ENCODE data around the gene MCCD1. TPM values are rescaled to one million over a fixed set of nuclear protein-coding genes. Genes with fewer than 3 reads are reported as not detected.

The MCCD1 gene
- total and polyA plus RNA-seq, 2 donors from 2014 or later = 3.5 to 325 TPM

DNA sequence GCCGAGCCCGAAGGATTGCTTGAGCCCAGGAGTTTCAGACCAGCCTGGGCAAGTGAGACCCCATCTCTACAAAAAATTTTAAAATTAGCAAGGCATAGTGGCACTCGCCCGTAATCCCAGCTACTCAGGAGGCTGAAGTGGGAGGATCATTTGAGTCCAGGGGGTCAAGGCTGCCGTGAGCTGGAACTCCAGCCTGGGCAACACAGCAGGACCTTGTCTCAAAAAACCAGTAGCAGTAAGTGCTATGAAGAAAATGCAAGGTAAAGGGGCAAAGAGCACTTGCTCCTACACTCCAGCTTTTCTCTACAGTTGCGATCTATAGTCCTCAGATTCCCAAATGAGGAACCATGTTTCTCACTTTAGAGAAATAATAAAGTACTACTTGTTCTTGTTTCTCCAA is 14.9 kb downstream of the MCCD1 start:
- DNase-seq = no peak
- intact Hi-C loops (cut with DNase I) = loop anchor here (2.0 kb wide), 1 partner anchor 55 kb away; no protein-coding TSS in a partner anchor
- TF ChIP-seq, protein P1, sequence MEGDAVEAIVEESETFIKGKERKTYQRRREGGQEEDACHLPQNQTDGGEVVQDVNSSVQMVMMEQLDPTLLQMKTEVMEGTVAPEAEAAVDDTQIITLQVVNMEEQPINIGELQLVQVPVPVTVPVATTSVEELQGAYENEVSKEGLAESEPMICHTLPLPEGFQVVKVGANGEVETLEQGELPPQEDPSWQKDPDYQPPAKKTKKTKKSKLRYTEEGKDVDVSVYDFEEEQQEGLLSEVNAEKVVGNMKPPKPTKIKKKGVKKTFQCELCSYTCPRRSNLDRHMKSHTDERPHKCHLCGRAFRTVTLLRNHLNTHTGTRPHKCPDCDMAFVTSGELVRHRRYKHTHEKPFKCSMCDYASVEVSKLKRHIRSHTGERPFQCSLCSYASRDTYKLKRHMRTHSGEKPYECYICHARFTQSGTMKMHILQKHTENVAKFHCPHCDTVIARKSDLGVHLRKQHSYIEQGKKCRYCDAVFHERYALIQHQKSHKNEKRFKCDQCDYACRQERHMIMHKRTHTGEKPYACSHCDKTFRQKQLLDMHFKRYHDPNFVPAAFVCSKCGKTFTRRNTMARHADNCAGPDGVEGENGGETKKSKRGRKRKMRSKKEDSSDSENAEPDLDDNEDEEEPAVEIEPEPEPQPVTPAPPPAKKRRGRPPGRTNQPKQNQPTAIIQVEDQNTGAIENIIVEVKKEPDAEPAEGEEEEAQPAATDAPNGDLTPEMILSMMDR (IDR thresholded peaks at IDR 0.05; ENCODE audit: borderline replicate concordance, extremely low read depth, insufficient read depth) = no peak
- Histone ChIP-seq H3K9ac (ENCODE audit: low read length in 3 of 3) (no peak overlapping the region), H3K9me3 (ENCODE audit: control insufficient read depth in 2 of 3, insufficient read depth in 1 of 3, low read length in 3 of 3) (no peaks in the 10 kb centered on the region), H3K27ac (ENCODE audit: low read depth in 2 of 2, low read length in 2 of 2) (no peak overlapping the region), H3K27me3 (ENCODE audit: control insufficient read depth, insufficient read depth, low read length) (no peaks in the 10 kb centered on the region), H3K36me3 (ENCODE audit: control insufficient read depth in 2 of 3, insufficient read depth in 3 of 3, low read length in 3 of 3) (peaks cover 11 to 19% (median 12%) of the 10 kb centered on the region in 3 donors), H3K4me3 (ENCODE audit: low read length in 3 of 3) (no peak overlapping the region), H3K4me1 (ENCODE audit: control insufficient read depth in 2 of 3, insufficient read depth in 2 of 3, low read depth in 1 of 3, low read length in 3 of 3) (peaks cover 8 to 31% (median 26%) of the 10 kb centered on the region in 3 donors)
- FAIRE-seq = no peak

DNA sequence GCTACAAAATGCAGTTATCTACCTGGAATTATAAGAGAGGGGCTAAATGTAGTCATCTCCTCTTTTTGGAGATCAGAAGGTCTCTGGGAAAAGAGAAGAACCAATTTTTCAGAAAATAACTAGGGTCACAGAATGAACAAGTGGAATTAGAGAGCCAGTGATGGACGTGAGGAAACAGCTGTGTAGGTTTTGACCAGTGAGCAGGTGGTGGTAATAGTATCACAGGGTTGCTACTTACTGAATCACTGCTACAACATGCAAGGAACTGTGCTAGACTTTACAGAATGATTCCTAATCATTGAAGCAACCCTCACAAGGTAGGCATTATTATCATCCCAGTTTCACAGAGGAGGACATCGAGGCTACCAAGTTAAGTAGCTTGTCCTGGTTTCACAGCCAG is 15.9 kb downstream of the MCCD1 start:
- Histone ChIP-seq H3K27ac (ENCODE audit: low read depth in 2 of 2, low read length in 2 of 2) (no peak overlapping the region), H3K27me3 (ENCODE audit: control insufficient read depth, insufficient read depth, low read length) (no peaks in the 10 kb centered on the region), H3K9me3 (ENCODE audit: control insufficient read depth in 2 of 3, insufficient read depth in 1 of 3, low read length in 3 of 3) (no peaks in the 10 kb centered on the region), H3K4me1 (ENCODE audit: control insufficient read depth in 2 of 3, insufficient read depth in 2 of 3, low read depth in 1 of 3, low read length in 3 of 3) (peaks cover 0 to 24% (median 16%) of the 10 kb centered on the region in 3 donors), H3K4me3 (ENCODE audit: low read length in 3 of 3) (no peak overlapping the region), H3K36me3 (ENCODE audit: control insufficient read depth in 2 of 3, insufficient read depth in 3 of 3, low read length in 3 of 3) (peaks cover 3 to 12% (median 5%) of the 10 kb centered on the region in 3 donors), H3K9ac (ENCODE audit: low read length in 3 of 3) (no peak overlapping the region)
- intact Hi-C loops (cut with DNase I) = loop anchor here (2.0 kb wide), 1 partner anchor 54 kb away; no protein-coding TSS in a partner anchor
- FAIRE-seq = no peak
- TF ChIP-seq, protein P1 (IDR thresholded peaks at IDR 0.05; ENCODE audit: borderline replicate concordance, extremely low read depth, insufficient read depth) = no peak
- no peak for DNase-seq

DNA sequence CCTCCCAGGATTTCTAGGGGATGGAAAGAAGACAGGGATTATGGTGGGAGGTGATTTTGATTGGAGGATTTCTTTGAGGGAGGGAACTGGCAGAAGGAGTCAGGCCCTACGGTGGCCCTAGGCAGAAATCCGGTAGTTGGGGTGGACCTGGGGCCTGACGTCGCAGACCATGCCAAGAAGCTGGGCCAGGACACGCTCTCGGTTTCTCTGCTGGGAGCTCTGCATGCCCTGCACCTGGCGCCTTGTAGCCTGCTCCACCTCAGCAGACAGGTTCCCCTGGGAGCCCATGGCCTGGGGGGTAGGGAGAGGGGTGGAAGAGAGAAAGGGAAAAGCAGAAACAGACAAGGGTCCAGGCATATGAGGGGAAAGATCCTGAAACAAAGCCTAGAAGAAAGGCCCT is 16.5 kb downstream of the MCCD1 start:
- FAIRE-seq = no peak
- Histone ChIP-seq H3K9me3 (ENCODE audit: control insufficient read depth in 2 of 3, insufficient read depth in 1 of 3, low read length in 3 of 3) (no peaks in the 10 kb centered on the region), H3K36me3 (ENCODE audit: control insufficient read depth in 2 of 3, insufficient read depth in 3 of 3, low read length in 3 of 3) (peaks cover 0 to 6% (median under 1%) of the 10 kb centered on the region in 3 donors), H3K27ac (ENCODE audit: low read depth in 2 of 2, low read length in 2 of 2) (no peak overlapping the region), H3K9ac (ENCODE audit: low read length in 3 of 3) (no peak overlapping the region), H3K27me3 (ENCODE audit: control insufficient read depth, insufficient read depth, low read length) (no peaks in the 10 kb centered on the region), H3K4me1 (ENCODE audit: control insufficient read depth in 2 of 3, insufficient read depth in 2 of 3, low read depth in 1 of 3, low read length in 3 of 3) (peaks cover 0 to 18% (median 11%) of the 10 kb centered on the region in 3 donors), H3K4me3 (ENCODE audit: low read length in 3 of 3) (no peak overlapping the region)
- intact Hi-C loops (cut with DNase I) = loop anchor here (2.0 kb wide), 1 partner anchor 54 kb away; no protein-coding TSS in a partner anchor
- DNase-seq = no peak
- TF ChIP-seq, protein P1 (IDR thresholded peaks at IDR 0.05; ENCODE audit: borderline replicate concordance, extremely low read depth, insufficient read depth) = no peak
